Activated CD4-positive, alpha-beta T cell treated with anti-CD3 and anti-CD28 coated beads for 1 hour (primary cell): ENCODE measurements around the gene AK4.
"Not testable (repeated sequence)": the region's sequence is repeated elsewhere in the genome, so short reads cannot be mapped to it uniquely, and the experiment has no call there.

ENCODE experiments used
- DNase-seq: peaks from one replicate; pipeline ENCODE4 v3.0.0-alpha.2; 2020

The AK4 gene

GRCh38 chr1:65221638-65222339, 73.8 kb downstream of the AK4 start:
- no peak for DNase-seq

- DNase-seq: no peak
Measured at GRCh38 chr1:65222340-65222940, 74.4 kb downstream of the AK4 start.

GRCh38 chr1:65224681-65225091, 76.7 kb downstream of the AK4 start:
- no peak for DNase-seq

GRCh38 chr1:65225179-65225578, 77.2 kb downstream of the AK4 start:
- DNase-seq: no peak

- no peak for DNase-seq
Measured at GRCh38 chr1:65229201-65229600, 81.2 kb downstream of the AK4 start.

GRCh38 chr1:65229754-65230339, 81.8 kb downstream of the AK4 start:
- DNase-seq: no peak

- DNase-seq: no peak
Measured at GRCh38 chr1:65230731-65231481, 82.9 kb downstream of the AK4 start.

- DNase-seq: no peak
Measured at GRCh38 chr1:65231718-65232330, 83.8 kb downstream of the AK4 start.

- DNase-seq: no peak
Measured at GRCh38 chr1:65232461-65232990, 84.5 kb downstream of the AK4 start.

- DNase-seq: no peak
Measured at GRCh38 chr1:65233782-65234181, 85.8 kb downstream of the AK4 start.

GRCh38 chr1:65235867-65236805, 88.1 kb downstream of the AK4 start:
- no peak for DNase-seq

- DNase-seq: not testable (repeated sequence)
Measured at GRCh38 chr1:65237088-65237487, 89.1 kb downstream of the AK4 start.

GRCh38 chr1:65237503-65237902, 89.5 kb downstream of the AK4 start:
- DNase-seq: no peak

GRCh38 chr1:65238010-65238409, 90.0 kb downstream of the AK4 start:
- no peak for DNase-seq

GRCh38 chr1:65243491-65243890, 95.5 kb downstream of the AK4 start:
- no peak for DNase-seq

GRCh38 chr1:65245295-65245694, 97.3 kb downstream of the AK4 start:
- DNase-seq: no peak

- DNase-seq: no peak
Measured at GRCh38 chr1:65247419-65248359, 99.7 kb downstream of the AK4 start.

GRCh38 chr1:65250826-65251225, 102.8 kb downstream of the AK4 start:
- DNase-seq: no peak

GRCh38 chr1:65253800-65254319, 105.9 kb downstream of the AK4 start:
- no peak for DNase-seq

- peak; percentile 75 for DNase-seq
Measured at GRCh38 chr1:65254320-65255034, 106.5 kb downstream of the AK4 start.
